ENCODE data around the gene SULT1C4. TPM values are rescaled to one million over a fixed set of nuclear protein-coding genes. Genes with fewer than 3 reads are reported as not detected.
A peak's percentile ranks its signal among the peaks of the same experiment; 100 is the strongest.

The SULT1C4 gene
- polyA plus RNA-seq, 1 experiment: 4.0 TPM

DNA sequence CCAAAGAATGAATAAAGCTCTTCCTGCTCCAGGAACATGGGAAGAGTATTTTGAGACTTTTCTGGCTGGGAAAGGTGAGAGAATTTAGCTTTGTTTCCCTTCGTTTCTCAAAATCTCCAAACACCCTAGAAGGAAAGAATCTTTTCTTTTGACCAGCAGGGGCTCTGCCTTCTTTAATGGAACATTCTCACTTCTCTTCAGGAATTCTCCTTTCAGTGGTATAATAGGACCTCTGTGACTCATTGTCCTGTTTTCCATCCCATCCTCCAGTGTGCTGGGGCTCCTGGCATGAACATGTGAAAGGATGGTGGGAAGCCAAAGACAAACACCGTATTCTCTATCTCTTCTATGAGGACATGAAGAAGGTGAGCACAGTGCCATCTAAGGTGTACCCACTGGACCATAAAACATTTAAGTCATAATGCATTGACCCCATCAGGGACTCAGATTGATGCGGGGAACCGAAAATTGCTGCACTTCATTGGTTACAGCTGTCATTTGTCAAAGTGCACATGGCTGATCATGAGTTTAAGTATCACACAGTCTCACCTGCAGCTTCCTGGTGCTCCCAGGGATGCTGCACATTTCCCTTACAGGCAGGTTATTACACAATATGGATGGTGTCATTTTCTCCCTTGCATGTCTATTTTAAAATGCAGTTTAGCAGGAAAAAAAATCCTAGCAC lies 5.5 kb downstream of the SULT1C4 start:
- Histone ChIP-seq H3K27ac (ENCODE audit: low read depth, low read length) (no peak overlapping the region), H3K9me3 (ENCODE audit: control insufficient read depth, insufficient read depth, low read length) (no peaks in the 10 kb centered on the region), H3K27me3 (ENCODE audit: control insufficient read depth, insufficient read depth, low read length) (no peaks in the 10 kb centered on the region), H3K4me3 (ENCODE audit: low read depth, low read length) (no peak overlapping the region)
- no peak for DNase-seq (ENCODE audit: low read depth, low spot score)
- POLR2A ChIA-PET: no interaction called here
- CTCF ChIA-PET: interaction anchor here (0.6 to 1.0 kb wide), 3 partner anchors 13 to 239 kb away, joined by 3 to 6 read pairs (median 5); no protein-coding TSS in a partner anchor
- TF ChIP-seq, protein P1, sequence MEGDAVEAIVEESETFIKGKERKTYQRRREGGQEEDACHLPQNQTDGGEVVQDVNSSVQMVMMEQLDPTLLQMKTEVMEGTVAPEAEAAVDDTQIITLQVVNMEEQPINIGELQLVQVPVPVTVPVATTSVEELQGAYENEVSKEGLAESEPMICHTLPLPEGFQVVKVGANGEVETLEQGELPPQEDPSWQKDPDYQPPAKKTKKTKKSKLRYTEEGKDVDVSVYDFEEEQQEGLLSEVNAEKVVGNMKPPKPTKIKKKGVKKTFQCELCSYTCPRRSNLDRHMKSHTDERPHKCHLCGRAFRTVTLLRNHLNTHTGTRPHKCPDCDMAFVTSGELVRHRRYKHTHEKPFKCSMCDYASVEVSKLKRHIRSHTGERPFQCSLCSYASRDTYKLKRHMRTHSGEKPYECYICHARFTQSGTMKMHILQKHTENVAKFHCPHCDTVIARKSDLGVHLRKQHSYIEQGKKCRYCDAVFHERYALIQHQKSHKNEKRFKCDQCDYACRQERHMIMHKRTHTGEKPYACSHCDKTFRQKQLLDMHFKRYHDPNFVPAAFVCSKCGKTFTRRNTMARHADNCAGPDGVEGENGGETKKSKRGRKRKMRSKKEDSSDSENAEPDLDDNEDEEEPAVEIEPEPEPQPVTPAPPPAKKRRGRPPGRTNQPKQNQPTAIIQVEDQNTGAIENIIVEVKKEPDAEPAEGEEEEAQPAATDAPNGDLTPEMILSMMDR (IDR thresholded peaks at IDR 0.05; ENCODE audit: low read depth, low read length): peak; percentile 33

GRCh38 chr2:108384662-108385393 lies 7.1 kb downstream of the SULT1C4 start:
- H3K9me3 ChIP-seq (ENCODE audit: control insufficient read depth, insufficient read depth, low read length): no peaks in the 10 kb centered on the region
- CTCF ChIA-PET: interaction anchor here (0.7 kb wide), 1 partner anchor 13 kb away, joined by 3 read pairs; no protein-coding TSS in a partner anchor
- no peak overlapping the region for H3K27ac ChIP-seq (ENCODE audit: low read depth, low read length)
- TF ChIP-seq, protein P1 (IDR thresholded peaks at IDR 0.05; ENCODE audit: low read depth, low read length): no peak
- no peaks in the 10 kb centered on the region for H3K27me3 ChIP-seq (ENCODE audit: control insufficient read depth, insufficient read depth, low read length)
- no peak overlapping the region for H3K4me3 ChIP-seq (ENCODE audit: low read depth, low read length)
- POLR2A ChIA-PET: no interaction called here
- no peak for DNase-seq (ENCODE audit: low read depth, low spot score)

- H3K9me3 ChIP-seq (ENCODE audit: control insufficient read depth, insufficient read depth, low read length): no peaks in the 10 kb centered on the region
- no peak overlapping the region for H3K4me3 ChIP-seq (ENCODE audit: low read depth, low read length)
- TF ChIP-seq, protein P1 (IDR thresholded peaks at IDR 0.05; ENCODE audit: low read depth, low read length): no peak
- H3K27ac ChIP-seq (ENCODE audit: low read depth, low read length): no peak overlapping the region
- CTCF ChIA-PET: interaction anchor here (0.7 kb wide), 1 partner anchor 13 kb away, joined by 3 read pairs; no protein-coding TSS in a partner anchor
- POLR2A ChIA-PET: no interaction called here
- H3K27me3 ChIP-seq (ENCODE audit: control insufficient read depth, insufficient read depth, low read length): no peaks in the 10 kb centered on the region
- DNase-seq (ENCODE audit: low read depth, low spot score): no peak
Measured at GRCh38 chr2:108385411-108386071, 7.8 kb downstream of the SULT1C4 start.

DNA sequence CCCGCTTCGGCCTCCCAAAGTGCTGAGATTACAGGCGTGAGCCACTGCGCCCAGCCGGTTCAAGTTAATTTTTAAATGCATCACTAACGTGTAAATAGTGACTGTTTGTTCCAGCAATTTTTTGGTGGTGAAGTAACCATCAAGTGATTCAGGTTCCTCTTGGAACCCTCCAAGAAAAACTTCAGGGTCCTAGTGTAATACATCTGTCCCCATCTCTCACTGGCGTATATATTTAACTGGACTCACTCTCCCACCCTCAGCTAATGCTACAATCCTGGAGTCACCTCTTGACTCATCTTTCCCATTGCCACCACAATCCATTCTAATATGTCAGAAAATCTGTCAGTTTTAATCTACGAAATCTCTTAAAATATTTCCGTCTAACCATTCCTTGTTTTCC lies 10.3 kb downstream of the SULT1C4 start:
- ChIA-PET CTCF (no interaction called here), POLR2A (no interaction called here)
- TF ChIP-seq, protein P1 (IDR thresholded peaks at IDR 0.05; ENCODE audit: low read depth, low read length): no peak
- Histone ChIP-seq H3K9me3 (ENCODE audit: control insufficient read depth, insufficient read depth, low read length) (no peaks in the 10 kb centered on the region), H3K4me3 (ENCODE audit: low read depth, low read length) (no peak overlapping the region), H3K27me3 (ENCODE audit: control insufficient read depth, insufficient read depth, low read length) (no peaks in the 10 kb centered on the region), H3K27ac (ENCODE audit: low read depth, low read length) (no peak overlapping the region)
- DNase-seq (ENCODE audit: low read depth, low spot score): no peak
